HepG2 (cell line): Measurements from ENCODE around the gene CIAO3.

Experiments
- CEBPG ChIP-seq: IDR thresholded peaks from 2 replicates; pipeline ENCODE4 v1.6.1; 2016
- E2F5 ChIP-seq: sonication (generic); formaldehyde crosslinking; conservative IDR thresholded peaks from 2 replicates; pipeline ENCODE4 v1.4.0; 2020; ENCODE audit warnings: missing genetic modification reagents
- HCFC1 ChIP-seq: fragments of 150-350 bp; IDR thresholded peaks from 2 replicates; pipeline ENCODE4 v1.6.1; 2014; ENCODE audit warnings: low read depth, low read length
- POLR2A ChIP-seq, 2 experiments: IDR thresholded peaks; 2 replicates each; pipeline ENCODE4 v1.6.1; 2011; ENCODE audit warnings: low read depth in 2 of 2, low read length in 2 of 2, mild to moderate bottlenecking in 1 of 2, moderate library complexity in 1 of 2; ENCODE audit not compliant: insufficient read depth in 1 of 2
- SKI ChIP-seq: fragments of 450-650 bp; IDR thresholded peaks from one replicate; pipeline ENCODE4 v1.6.1; 2018; ENCODE audit warnings: mild to moderate bottlenecking; ENCODE audit not compliant: partially characterized antibody
- ZBTB3 ChIP-seq: sonication (generic); formaldehyde crosslinking; IDR thresholded peaks from 2 replicates; pipeline ENCODE4 v1.4.0; 2020; ENCODE audit warnings: low read depth, mild to moderate bottlenecking, moderate library complexity, missing genetic modification reagents, borderline replicate concordance
- ZFP62 ChIP-seq: sonication (generic); formaldehyde crosslinking; IDR thresholded peaks from 2 replicates; pipeline ENCODE4 v1.4.0; 2020; ENCODE audit warnings: missing genetic modification reagents
- ZMAT3 ChIP-seq: sonication (generic); formaldehyde crosslinking; conservative IDR thresholded peaks from 2 replicates; pipeline ENCODE4 v1.7.0; 2021; ENCODE audit warnings: missing genetic modification reagents
- ZNF12 ChIP-seq: sonication (generic); formaldehyde crosslinking; IDR thresholded peaks from 2 replicates; pipeline ENCODE4 v1.5.0; 2020; ENCODE audit warnings: missing genetic modification reagents
- ZNF891 ChIP-seq: sonication (generic); formaldehyde crosslinking; IDR thresholded peaks from 2 replicates; pipeline ENCODE4 v1.5.0; 2020; ENCODE audit warnings: mild to moderate bottlenecking, missing genetic modification reagents
- TF ChIP-seq, protein P1 (sequence below): sonication (generic); formaldehyde crosslinking; IDR thresholded peaks from 2 replicates; pipeline ENCODE4 v1.5.0; 2020; ENCODE audit warnings: mild to moderate bottlenecking, missing genetic modification reagents, moderate library complexity
- TF ChIP-seq, protein P2 (sequence below): sonication (generic); formaldehyde crosslinking; IDR thresholded peaks from 2 replicates; pipeline ENCODE4 v1.5.1; 2020; ENCODE audit warnings: mild to moderate bottlenecking, missing genetic modification reagents
- TF ChIP-seq, protein P3 (sequence below): sonication (generic); formaldehyde crosslinking; IDR thresholded peaks from 2 replicates; pipeline ENCODE4 v1.4.0; 2020; ENCODE audit warnings: mild to moderate bottlenecking, missing genetic modification reagents, borderline replicate concordance

GRCh38 chr16:759110-759910 lies 18.5 kb upstream of the CIAO3 start:
- TF ChIP-seq SKI (no peak), ZNF891 (CRISPR knock-in tag) (no peak), HCFC1 (no peak), ZBTB3 (CRISPR knock-in tag) (no peak), E2F5 (CRISPR knock-in tag) (no peak), ZFP62 (CRISPR knock-in tag) (no peak), ZNF12 (CRISPR knock-in tag) (no peak), CEBPG (CRISPR knock-in tag) (no peak), ZMAT3 (CRISPR knock-in tag) (no peak), POLR2A (IDR thresholded peaks at IDR 0.05; ENCODE audit: insufficient read depth in 1 of 2, low read depth in 2 of 2, low read length in 2 of 2) (no peak)
- TF ChIP-seq, protein P1, sequence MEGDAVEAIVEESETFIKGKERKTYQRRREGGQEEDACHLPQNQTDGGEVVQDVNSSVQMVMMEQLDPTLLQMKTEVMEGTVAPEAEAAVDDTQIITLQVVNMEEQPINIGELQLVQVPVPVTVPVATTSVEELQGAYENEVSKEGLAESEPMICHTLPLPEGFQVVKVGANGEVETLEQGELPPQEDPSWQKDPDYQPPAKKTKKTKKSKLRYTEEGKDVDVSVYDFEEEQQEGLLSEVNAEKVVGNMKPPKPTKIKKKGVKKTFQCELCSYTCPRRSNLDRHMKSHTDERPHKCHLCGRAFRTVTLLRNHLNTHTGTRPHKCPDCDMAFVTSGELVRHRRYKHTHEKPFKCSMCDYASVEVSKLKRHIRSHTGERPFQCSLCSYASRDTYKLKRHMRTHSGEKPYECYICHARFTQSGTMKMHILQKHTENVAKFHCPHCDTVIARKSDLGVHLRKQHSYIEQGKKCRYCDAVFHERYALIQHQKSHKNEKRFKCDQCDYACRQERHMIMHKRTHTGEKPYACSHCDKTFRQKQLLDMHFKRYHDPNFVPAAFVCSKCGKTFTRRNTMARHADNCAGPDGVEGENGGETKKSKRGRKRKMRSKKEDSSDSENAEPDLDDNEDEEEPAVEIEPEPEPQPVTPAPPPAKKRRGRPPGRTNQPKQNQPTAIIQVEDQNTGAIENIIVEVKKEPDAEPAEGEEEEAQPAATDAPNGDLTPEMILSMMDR (CRISPR knock-in tag), result no peak
- TF ChIP-seq, protein P2, sequence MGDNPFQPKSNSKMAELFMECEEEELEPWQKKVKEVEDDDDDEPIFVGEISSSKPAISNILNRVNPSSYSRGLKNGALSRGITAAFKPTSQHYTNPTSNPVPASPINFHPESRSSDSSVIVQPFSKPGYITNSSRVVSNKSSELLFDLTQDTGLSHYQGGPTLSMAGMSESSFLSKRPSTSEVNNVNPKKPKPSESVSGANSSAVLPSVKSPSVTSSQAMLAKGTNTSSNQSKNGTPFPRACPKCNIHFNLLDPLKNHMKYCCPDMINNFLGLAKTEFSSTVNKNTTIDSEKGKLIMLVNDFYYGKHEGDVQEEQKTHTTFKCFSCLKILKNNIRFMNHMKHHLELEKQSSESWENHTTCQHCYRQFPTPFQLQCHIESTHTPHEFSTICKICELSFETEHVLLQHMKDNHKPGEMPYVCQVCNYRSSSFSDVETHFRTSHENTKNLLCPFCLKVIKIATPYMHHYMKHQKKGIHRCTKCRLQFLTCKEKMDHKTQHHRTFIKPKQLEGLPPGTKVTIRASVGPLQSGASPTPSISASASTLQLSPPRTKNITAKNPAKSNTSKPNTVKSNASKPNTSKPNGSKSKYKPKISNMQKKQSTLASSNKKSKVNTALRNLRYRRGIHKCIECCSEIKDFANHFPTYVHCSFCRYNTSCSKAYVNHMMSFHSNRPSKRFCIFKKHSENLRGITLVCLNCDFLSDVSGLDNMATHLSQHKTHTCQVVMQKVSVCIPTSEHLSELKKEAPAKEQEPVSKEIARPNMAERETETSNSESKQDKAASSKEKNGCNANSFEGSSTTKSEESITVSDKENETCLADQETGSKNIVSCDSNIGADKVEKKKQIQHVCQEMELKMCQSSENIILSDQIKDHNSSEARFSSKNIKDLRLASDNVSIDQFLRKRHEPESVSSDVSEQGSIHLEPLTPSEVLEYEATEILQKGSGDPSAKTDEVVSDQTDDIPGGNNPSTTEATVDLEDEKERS, result no peak
- TF ChIP-seq, protein P3, sequence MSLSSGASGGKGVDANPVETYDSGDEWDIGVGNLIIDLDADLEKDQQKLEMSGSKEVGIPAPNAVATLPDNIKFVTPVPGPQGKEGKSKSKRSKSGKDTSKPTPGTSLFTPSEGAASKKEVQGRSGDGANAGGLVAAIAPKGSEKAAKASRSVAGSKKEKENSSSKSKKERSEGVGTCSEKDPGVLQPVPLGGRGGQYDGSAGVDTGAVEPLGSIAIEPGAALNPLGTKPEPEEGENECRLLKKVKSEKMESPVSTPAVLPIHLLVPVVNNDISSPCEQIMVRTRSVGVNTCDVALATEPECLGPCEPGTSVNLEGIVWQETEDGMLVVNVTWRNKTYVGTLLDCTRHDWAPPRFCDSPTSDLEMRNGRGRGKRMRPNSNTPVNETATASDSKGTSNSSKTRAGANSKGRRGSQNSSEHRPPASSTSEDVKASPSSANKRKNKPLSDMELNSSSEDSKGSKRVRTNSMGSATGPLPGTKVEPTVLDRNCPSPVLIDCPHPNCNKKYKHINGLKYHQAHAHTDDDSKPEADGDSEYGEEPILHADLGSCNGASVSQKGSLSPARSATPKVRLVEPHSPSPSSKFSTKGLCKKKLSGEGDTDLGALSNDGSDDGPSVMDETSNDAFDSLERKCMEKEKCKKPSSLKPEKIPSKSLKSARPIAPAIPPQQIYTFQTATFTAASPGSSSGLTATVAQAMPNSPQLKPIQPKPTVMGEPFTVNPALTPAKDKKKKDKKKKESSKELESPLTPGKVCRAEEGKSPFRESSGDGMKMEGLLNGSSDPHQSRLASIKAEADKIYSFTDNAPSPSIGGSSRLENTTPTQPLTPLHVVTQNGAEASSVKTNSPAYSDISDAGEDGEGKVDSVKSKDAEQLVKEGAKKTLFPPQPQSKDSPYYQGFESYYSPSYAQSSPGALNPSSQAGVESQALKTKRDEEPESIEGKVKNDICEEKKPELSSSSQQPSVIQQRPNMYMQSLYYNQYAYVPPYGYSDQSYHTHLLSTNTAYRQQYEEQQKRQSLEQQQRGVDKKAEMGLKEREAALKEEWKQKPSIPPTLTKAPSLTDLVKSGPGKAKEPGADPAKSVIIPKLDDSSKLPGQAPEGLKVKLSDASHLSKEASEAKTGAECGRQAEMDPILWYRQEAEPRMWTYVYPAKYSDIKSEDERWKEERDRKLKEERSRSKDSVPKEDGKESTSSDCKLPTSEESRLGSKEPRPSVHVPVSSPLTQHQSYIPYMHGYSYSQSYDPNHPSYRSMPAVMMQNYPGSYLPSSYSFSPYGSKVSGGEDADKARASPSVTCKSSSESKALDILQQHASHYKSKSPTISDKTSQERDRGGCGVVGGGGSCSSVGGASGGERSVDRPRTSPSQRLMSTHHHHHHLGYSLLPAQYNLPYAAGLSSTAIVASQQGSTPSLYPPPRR (CRISPR knock-in tag), result no peak
